HG03378 (cell line): Measurements from ENCODE around the gene PRDM16.

Source experiments
- ATAC-seq: cut with Tn5 transposase; IDR thresholded peaks from one replicate; pipeline ENCODE4 v1.9.1; 2021; ENCODE audit warnings: mild to moderate bottlenecking, moderate library complexity; ENCODE audit not compliant: unreplicated experiment

PRDM16 gene

GRCh38 chr1:3402258-3403010 lies 333.4 kb downstream of the PRDM16 start:
- no peak for ATAC-seq

GRCh38 chr1:3403011-3403345 lies 334.0 kb downstream of the PRDM16 start:
- ATAC-seq: no peak

GRCh38 chr1:3403388-3404231 lies 334.6 kb downstream of the PRDM16 start:
- no peak for ATAC-seq

- ATAC-seq: no peak
Observed at GRCh38 chr1:3404301-3404700, 335.3 kb downstream of the PRDM16 start.

GRCh38 chr1:3404801-3405200 lies 335.8 kb downstream of the PRDM16 start:
- no peak for ATAC-seq

- ATAC-seq: no peak
Observed at GRCh38 chr1:3405491-3405890, 336.5 kb downstream of the PRDM16 start.

GRCh38 chr1:3405974-3406867 lies 337.2 kb downstream of the PRDM16 start:
- ATAC-seq: no peak

- ATAC-seq: no peak
Observed at GRCh38 chr1:3407021-3407420, 338.0 kb downstream of the PRDM16 start.

- ATAC-seq: no peak
Observed at GRCh38 chr1:3408751-3409266, 339.8 kb downstream of the PRDM16 start.

GRCh38 chr1:3409366-3410141 lies 340.6 kb downstream of the PRDM16 start:
- ATAC-seq: no peak

GRCh38 chr1:3410142-3410925 lies 341.3 kb downstream of the PRDM16 start:
- no peak for ATAC-seq

- ATAC-seq: no peak
Observed at GRCh38 chr1:3411806-3412205, 342.8 kb downstream of the PRDM16 start.

- ATAC-seq: no peak
Observed at GRCh38 chr1:3412376-3412775, 343.4 kb downstream of the PRDM16 start.

- no peak for ATAC-seq
Observed at GRCh38 chr1:3413975-3414710, 345.1 kb downstream of the PRDM16 start.

GRCh38 chr1:3415260-3416090 lies 346.5 kb downstream of the PRDM16 start:
- ATAC-seq: no peak

- ATAC-seq: no peak
Observed at GRCh38 chr1:3417082-3417739, 348.2 kb downstream of the PRDM16 start.

- ATAC-seq: no peak
Observed at GRCh38 chr1:3417934-3418333, 348.9 kb downstream of the PRDM16 start.
